DMS114 treated with DMSO at 0.1 percent for 48 hours (cell line): ENCODE results near the gene OSER1.

Experiments used
- DNase-seq: peaks from one replicate; lab custom pipeline; 2025; ENCODE audit not compliant: unreplicated experiment; lab: John Stamatoyannopoulos, UW

OSER1 gene

GRCh38 chr20:44228465-44229258 lies 18.1 kb upstream of the OSER1 start:
- no peak for DNase-seq

DNA sequence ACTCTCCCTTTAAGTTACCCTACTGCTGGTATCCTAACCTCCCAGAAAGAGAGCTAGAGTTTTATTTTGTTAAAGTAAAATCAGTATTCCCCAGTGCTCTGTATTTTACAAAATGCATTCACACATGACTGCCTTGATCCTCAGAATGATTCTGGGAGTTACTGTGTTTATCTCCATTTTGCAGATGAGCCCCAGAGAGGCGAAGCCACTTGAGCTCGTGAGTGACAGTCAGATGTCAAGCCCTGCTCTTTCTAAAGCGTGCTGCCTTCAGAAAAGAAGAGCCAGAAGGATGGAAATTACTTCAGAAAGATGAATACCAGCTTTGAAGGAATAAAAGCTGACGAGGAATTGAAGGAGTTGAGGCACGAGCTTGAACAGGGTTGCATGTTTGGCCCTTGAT lies 14.1 kb upstream of the OSER1 start:
- no peak for DNase-seq

- no peak for DNase-seq
These were observed 13.2 kb upstream of the OSER1 start for GRCh38 chr20:44223721-44224120.

- no peak for DNase-seq
These were observed 12.2 kb upstream of the OSER1 start for GRCh38 chr20:44222633-44223368.

DNA sequence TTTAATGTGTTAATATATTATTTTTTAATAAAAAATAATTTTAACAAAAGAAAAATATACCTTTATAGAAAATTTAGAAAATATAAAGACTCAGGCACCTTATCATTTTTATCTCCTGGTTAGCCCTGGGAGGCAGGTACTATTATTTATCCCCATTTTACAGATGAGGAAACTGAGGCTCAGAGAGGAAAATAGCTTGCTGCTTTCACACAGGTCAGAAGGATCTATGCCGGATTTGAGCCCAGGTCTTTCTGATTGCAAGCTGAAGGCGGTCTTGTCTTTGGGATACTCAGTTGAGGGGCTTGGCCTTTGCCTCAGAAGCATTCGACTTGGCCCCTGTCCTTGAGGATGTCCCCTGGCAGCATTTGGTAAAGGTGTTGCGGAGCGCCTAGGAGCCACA lies 11.5 kb upstream of the OSER1 start:
- no peak for DNase-seq

DNA sequence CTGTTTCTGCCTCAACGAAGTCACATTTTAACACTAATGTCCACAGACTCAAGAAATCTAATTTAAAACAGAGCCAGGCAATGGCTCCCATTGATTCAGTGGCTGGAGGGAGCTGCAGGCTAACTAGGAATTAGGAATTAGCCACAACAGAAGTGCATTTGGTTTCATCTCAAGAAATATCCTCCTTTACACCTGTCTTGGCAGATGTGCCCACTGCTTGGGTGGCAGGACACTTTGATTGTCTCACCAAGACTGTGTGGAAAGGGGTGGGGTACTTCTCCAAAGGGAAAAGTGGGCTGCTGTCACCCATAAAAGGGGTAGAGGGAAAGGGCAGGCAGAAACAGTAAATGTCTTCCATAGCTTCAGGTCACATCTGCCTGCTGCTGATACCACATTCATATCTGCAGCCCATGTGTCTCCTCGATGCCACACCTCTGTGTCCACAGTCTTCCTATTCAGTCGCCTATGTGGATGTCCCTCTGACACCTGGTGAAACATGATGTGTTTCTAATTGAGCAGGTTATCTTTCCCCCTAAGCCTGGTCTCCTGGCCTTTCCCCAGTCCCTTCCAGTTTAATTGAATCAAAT lies 10.9 kb upstream of the OSER1 start:
- no peak for DNase-seq

DNA sequence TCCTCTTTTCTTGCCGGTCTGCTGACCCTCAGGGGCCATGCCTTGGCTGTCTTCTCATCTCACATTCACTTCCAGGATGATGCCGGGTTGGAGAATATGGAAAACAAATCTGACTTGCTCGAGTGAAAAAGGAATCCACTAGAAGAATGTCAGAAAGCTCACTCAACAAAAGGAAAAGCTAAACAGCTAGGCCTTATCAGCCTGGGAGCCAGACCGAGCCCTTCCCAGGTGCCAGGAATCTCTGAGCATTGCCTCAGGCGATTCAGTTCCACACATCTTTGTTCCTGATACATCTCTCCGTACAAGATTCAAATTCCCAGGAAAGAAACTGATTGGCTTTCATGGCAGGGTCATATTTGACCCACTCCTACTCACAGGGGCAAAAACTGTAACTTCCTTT lies 9.2 kb upstream of the OSER1 start:
- DNase-seq: no peak

- DNase-seq: no peak
These were observed 8.7 kb upstream of the OSER1 start for GRCh38 chr20:44219170-44219730.

GRCh38 chr20:44218446-44218845 lies 7.9 kb upstream of the OSER1 start:
- no peak for DNase-seq

GRCh38 chr20:44217342-44218092 lies 6.9 kb upstream of the OSER1 start:
- peak; percentile 69 for DNase-seq

DNA sequence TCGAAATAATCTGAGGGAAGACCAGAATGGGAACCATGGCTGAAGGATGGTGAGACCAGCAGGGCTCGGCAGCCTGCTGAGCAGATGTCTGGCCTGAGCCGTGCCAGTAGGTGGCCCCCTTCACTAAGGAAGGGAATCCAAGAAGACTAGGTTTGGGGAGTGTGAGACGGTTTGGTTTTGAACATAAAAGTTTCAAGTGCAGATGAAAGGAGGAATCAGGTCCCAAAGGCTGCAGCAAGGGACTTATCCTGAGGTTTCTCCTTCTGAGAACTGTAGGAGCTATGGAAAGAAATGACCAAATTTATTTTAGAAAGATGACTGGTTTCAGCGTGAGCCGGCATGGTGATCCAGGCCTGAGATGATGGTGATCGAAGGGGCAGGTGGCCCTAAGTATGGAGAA lies 4.6 kb upstream of the OSER1 start:
- peak; percentile 67 for DNase-seq

DNA sequence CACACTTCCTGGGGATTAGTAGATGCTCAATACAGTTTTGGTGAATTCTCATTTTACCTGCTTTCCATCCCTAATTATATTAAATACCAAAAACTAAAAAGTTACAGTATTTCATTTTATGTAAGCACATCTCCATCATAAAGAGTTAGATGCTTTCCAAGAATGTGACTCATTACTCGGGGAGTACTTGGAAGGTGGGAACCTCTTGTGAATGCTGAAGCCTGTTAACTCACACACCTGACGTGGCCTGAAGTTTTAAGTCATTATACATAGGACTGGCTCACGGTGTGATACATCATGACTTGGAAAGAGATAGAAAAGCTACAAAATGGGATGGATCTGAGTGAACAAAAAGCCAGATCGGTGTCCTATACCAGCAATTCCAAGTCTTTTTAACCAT lies 2.2 kb upstream of the OSER1 start:
- DNase-seq: no peak

DNA sequence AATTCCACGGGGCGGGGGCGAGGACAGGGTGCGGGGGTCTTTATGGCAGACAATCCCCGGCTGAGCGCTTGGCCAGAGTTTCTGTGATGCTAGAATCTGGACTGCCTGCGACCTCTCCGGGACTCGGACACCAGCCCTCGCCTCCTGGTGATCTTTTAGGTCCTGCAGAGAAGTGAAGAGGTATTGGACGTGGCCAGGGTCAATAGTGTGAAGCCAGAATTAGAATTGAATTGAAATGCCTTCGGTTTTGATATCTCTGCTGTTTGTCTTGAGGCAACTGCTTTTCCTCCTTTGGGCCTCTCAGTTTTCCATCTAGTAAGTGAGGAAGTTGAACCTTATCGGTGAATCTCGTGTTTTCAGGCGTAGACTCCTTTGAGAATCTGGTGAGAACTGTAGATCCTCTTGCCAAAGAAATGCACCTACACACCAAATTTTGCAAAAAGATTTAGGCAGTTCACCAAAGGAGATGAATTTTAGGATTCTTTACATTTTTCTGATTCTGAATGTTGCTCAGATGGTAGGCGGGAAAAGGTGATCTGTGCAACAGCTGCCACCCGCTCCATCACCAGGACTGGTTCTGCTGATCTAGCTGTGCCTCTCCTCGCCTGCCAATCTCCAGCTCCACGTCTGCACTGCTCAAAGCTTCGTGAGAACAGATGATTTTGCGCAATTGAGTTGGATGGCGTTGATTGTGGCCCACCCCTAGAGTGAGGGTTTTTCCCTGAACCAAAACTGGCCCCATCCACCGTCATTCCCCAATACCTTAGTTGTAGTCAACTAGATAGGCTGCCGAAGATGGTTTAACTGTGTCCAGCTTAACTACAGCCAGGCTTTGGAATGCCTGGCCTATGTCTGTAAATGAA lies 837 bp upstream of the OSER1 start:
- DNase-seq: no peak

GRCh38 chr20:44209686-44210405 lies 725 bp downstream of the OSER1 start:
- DNase-seq: no peak

GRCh38 chr20:44208770-44209169 lies 1.8 kb downstream of the OSER1 start:
- no peak for DNase-seq

DNA sequence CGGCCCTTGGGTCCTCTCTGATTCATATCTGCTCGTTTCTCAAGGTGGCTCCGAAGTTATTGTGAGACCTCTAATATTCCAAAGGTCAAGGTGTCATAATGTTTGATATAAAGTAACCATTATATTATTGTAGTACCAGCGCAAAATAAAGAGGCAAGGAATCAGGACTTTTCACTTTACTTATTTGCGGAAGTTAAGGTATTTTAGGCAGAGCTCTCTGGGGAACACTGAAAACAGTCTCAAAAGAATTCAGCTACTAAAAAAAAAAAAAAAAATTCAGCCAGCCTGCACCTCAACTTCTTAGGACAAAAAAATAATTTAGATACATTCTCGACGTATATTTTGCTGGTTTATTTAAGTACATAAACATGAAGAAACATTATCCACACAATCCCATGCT lies 2.4 kb downstream of the OSER1 start:
- DNase-seq: no peak

DNA sequence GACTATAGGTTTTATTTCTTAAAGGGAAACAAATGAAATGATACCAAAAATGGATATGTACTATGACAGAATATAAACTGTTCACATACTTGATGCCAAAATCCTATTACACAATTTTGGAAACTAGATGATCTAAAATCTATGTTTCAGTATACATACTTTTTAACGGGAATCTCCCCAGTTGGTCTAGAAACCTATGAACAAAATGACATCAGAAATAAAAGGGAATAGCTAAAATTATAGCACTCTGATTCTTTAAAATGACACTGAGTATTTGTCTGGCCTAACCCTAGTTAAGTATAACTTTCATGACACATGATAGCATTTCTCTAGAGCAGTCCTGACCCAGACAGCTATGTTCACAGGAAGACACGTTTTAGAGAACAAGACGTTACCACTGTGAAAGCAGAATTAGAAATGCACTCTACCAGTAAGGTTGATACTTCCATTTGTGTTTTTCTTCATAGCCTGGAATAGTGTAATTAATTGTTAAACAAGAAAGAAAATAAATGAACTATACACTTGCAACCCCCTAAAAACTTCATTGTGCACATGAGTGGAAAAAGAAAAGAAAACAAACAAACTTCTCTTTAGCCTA lies 3.3 kb downstream of the OSER1 start:
- DNase-seq: no peak

GRCh38 chr20:44206132-44206531 lies 4.4 kb downstream of the OSER1 start:
- no peak for DNase-seq

DNA sequence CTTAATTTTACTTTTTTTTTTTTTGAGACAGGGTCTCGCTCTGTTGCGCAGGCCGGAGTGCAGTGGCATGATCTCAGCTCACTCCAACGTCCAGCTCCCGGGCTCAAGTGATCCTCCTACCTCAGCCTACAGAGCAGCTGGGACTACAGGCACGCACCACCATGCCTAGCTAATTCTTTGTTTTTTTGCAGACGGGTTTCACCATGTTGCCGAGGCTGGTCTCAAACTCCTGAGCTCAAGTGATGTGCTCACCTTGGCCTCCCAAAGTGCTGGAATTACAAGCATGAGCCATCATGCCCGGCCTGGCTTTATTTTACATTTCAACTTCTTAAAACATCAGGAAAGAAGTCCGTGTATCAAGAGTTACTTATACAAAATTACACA lies 5.7 kb downstream of the OSER1 start:
- no peak for DNase-seq
